Stimulated activated naive CD8-positive, alpha-beta T cell treated with anti-CD3 and anti-CD28 coated beads, Interleukin-15, Interleukin-2, amounts not matched to agents 100 U/mL and 50 U/mL, for 24 hours (primary cell): ENCODE results near the gene PEX5L.

ENCODE experiments used
- ATAC-seq: fragments of 150-1000 bp; cut with Tn5 transposase; one replicate; pipeline ENCODE4 v1.10.0; 2021
- DNase-seq: peaks from one replicate; pipeline ENCODE4 v3.0.0; 2021

PEX5L gene

GRCh38 chr3:179772297-179772696 is 264.4 kb downstream of the PEX5L start:
- ATAC-seq = no peak
- DNase-seq = no peak

- ATAC-seq = no peak
- DNase-seq = no peak
These were observed 264.9 kb downstream of the PEX5L start for GRCh38 chr3:179771797-179772196.

GRCh38 chr3:179769411-179770247 is 267.1 kb downstream of the PEX5L start:
- DNase-seq (no peak), ATAC-seq (no peak)

GRCh38 chr3:179768080-179768479 is 268.7 kb downstream of the PEX5L start:
- DNase-seq = no peak
- ATAC-seq = no peak

- ATAC-seq (no peak), DNase-seq (no peak)
These were observed 270.2 kb downstream of the PEX5L start for GRCh38 chr3:179766416-179767133.

- DNase-seq (no peak), ATAC-seq (no peak)
These were observed 271.3 kb downstream of the PEX5L start for GRCh38 chr3:179765396-179765795.

- DNase-seq = no peak
These were observed 275.8 kb downstream of the PEX5L start for GRCh38 chr3:179760944-179761343.

GRCh38 chr3:179750720-179751328 is 285.9 kb downstream of the PEX5L start:
- ATAC-seq (no peak), DNase-seq (no peak)

More at GRCh38 chr3:179760944-179761343, 275.8 kb downstream of the PEX5L start:
- no peak for ATAC-seq

GRCh38 chr3:179745716-179746115 is 291.0 kb downstream of the PEX5L start:
- ATAC-seq = no peak
- DNase-seq = no peak

GRCh38 chr3:179745079-179745478 is 291.7 kb downstream of the PEX5L start:
- ATAC-seq (no peak), DNase-seq (no peak)
